ENCODE results near the gene SCIN. TPM values are rescaled to one million over a fixed set of nuclear protein-coding genes. Genes with fewer than 3 reads are reported as not detected.

The SCIN gene
- total RNA-seq, 1 donor from 2014 or later: 14.7 TPM

DNA sequence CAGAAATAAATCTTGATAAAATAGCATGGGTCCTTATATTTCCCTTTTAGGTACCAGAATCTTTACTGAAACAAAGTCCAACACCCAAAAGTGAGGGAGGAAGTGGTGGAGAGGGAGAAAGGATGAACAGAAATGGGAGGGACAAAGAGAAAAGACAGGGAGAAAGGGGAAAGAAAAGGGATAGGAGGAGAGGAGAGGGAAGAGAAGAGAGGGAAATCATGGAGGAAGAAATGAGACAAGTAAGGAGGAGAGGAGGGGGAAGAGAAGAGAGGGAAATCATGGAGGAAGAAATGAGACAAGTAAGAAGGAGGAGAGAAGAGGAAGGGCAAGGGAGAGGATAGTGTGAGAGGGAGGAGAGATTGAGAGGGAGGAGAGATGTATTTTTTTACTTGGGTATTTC lies 66.8 kb downstream of the SCIN start:
- H3K36me3 ChIP-seq (ENCODE audit: control insufficient read depth, insufficient read depth, low read length): no peaks in the 10 kb centered on the region
- H3K27me3 ChIP-seq (ENCODE audit: control insufficient read depth, insufficient read depth, low read length): no peaks in the 10 kb centered on the region
- no peak overlapping the region for H3K4me3 ChIP-seq (ENCODE audit: low read depth, low read length)
- TF ChIP-seq, protein P1, sequence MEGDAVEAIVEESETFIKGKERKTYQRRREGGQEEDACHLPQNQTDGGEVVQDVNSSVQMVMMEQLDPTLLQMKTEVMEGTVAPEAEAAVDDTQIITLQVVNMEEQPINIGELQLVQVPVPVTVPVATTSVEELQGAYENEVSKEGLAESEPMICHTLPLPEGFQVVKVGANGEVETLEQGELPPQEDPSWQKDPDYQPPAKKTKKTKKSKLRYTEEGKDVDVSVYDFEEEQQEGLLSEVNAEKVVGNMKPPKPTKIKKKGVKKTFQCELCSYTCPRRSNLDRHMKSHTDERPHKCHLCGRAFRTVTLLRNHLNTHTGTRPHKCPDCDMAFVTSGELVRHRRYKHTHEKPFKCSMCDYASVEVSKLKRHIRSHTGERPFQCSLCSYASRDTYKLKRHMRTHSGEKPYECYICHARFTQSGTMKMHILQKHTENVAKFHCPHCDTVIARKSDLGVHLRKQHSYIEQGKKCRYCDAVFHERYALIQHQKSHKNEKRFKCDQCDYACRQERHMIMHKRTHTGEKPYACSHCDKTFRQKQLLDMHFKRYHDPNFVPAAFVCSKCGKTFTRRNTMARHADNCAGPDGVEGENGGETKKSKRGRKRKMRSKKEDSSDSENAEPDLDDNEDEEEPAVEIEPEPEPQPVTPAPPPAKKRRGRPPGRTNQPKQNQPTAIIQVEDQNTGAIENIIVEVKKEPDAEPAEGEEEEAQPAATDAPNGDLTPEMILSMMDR (IDR thresholded peaks at IDR 0.05; ENCODE audit: insufficient read depth, low read length, poor library complexity, severe bottlenecking): no peak
- DNase-seq (ENCODE audit: low read depth): no peak

DNA sequence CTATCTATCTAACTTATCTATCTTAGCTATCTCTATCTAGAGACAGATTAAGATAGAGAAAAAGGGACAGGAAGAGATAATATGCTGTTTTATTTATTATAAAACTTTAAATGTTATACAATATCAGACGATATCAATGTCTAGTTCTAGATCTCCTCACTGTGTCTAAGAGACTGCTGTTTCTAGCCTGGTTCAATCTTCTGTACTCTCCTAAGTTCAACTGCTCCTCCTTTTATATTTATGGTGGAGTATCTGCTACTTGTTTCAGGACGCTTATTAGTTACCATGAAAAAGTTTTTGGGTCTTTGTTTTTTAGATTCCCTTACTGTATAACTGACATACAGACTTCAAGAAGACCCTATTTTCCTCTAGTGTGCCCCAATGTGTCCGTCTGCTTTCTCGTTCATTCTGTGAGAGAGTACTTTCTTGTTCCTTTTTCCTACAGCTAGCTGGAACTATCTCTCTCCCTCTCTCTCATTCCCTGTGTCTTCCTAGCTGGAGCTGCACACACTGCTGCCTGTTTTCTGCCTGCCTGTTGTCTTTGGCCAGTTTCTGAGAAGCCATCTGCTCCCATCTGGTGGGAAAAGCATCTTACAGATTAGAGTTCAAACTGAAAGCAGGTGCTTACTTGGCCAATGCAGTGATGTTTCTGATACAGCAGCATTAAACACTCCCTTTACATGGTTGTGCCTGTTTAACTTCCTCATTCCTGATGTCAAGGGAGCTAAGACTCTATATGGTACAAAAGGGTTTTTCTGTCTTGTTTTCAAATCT lies 67.5 kb downstream of the SCIN start:
- Histone ChIP-seq H3K36me3 (ENCODE audit: control insufficient read depth, insufficient read depth, low read length) (no peaks in the 10 kb centered on the region), H3K4me3 (ENCODE audit: low read depth, low read length) (no peak overlapping the region), H3K27me3 (ENCODE audit: control insufficient read depth, insufficient read depth, low read length) (no peaks in the 10 kb centered on the region)
- no peak for DNase-seq (ENCODE audit: low read depth)
- TF ChIP-seq, protein P1 (IDR thresholded peaks at IDR 0.05; ENCODE audit: insufficient read depth, low read length, poor library complexity, severe bottlenecking): no peak

DNA sequence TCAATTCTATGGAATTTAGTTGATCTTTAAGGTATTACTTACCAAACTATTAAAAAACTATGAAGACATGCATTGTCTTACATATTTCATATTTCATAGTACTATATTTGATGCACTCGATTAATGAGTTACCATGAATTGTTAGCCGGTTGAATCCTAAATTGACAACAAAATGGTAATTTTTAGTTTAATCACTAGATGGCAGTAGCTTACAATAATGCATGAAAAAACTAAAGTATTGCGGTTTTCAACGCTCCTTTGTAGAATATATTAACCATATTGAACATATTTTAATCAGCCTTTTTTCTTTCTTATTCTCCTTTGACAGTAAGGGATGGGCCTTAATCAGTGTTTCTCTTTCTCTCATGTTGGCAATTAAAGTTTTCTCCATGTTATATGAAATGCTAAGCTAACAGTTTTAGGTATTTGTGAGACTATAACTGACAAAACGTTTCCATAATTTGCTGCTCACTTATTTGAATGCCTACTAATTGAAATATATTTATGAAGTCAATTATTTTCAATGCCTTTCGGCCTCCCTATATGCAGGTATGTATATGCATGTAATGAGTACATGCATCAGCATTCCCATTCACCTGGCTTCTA lies 68.4 kb downstream of the SCIN start:
- DNase-seq (ENCODE audit: low read depth): no peak
- H3K27me3 ChIP-seq (ENCODE audit: control insufficient read depth, insufficient read depth, low read length): no peaks in the 10 kb centered on the region

DNA sequence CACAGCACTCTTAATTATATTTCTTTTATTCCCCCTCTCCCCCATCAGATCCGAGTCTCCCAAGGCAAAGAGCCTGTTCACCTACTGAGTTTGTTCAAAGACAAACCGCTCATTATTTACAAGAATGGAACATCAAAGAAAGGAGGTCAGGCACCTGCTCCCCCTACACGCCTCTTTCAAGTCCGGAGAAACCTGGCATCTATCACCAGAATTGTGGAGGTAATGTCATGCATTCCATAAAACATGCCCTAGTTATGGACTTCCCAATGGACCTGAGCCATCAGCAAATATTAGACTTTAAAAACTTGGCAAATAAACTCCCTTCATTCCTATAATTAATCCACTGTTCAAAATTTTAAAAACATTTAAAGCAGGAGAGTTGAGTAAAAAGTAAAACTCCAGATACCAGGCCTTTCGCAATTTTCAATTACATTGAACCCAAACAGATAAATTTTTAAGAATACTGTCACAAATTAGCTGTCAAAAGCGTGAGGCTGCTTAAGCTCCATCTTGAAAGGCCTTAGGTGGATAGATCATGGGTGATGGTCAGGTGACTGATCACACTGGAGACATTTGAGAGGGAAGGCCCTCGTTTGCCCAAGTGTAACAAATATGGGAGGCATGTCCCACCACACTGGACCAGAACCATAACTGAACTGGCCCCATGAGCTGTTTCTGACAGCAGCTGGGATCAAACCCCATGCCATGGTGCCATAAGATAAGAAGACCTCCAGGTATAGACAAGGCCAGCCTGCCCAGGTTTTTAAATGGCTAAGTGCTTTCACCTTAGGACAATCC lies 70.0 kb downstream of the SCIN start:
- Histone ChIP-seq H3K27me3 (ENCODE audit: control insufficient read depth, insufficient read depth, low read length) (no peaks in the 10 kb centered on the region), H3K4me3 (ENCODE audit: low read depth, low read length) (no peak overlapping the region), H3K36me3 (ENCODE audit: control insufficient read depth, insufficient read depth, low read length) (no peaks in the 10 kb centered on the region)
- no peak for DNase-seq (ENCODE audit: low read depth)
- TF ChIP-seq, protein P1 (IDR thresholded peaks at IDR 0.05; ENCODE audit: insufficient read depth, low read length, poor library complexity, severe bottlenecking): no peak

More for the DNA sequence above, 68.4 kb downstream of the SCIN start:
- no peak overlapping the region for H3K4me3 ChIP-seq (ENCODE audit: low read depth, low read length)
- no peaks in the 10 kb centered on the region for H3K36me3 ChIP-seq (ENCODE audit: control insufficient read depth, insufficient read depth, low read length)
- TF ChIP-seq, protein P1 (IDR thresholded peaks at IDR 0.05; ENCODE audit: insufficient read depth, low read length, poor library complexity, severe bottlenecking): peak; percentile 38

DNA sequence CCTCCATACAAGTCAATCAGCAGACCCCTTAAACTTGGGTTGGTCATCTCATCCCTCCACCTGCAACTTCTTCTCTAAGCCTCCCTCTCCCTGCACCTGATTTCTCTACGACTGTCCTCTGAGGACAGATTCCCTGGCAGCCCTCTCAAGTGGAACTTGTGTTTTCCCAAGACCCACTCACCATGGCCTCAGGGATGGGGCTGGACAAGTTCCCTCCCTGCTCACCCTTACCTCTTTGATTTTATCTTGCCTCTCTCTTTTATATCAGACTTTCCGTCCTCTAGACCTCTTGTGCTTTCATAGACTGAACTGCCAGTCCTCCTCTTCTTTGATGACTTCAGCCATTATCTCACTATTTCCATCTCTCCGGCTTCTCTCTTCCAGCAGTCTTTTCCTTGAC lies 70.7 kb downstream of the SCIN start:
- no peaks in the 10 kb centered on the region for H3K27me3 ChIP-seq (ENCODE audit: control insufficient read depth, insufficient read depth, low read length)
- TF ChIP-seq, protein P1 (IDR thresholded peaks at IDR 0.05; ENCODE audit: insufficient read depth, low read length, poor library complexity, severe bottlenecking): no peak
- no peak for DNase-seq (ENCODE audit: low read depth)
- no peak overlapping the region for H3K4me3 ChIP-seq (ENCODE audit: low read depth, low read length)
- no peaks in the 10 kb centered on the region for H3K36me3 ChIP-seq (ENCODE audit: control insufficient read depth, insufficient read depth, low read length)

Data from kidney epithelial cell (primary cell).